NB4 (cell line): Measurements from ENCODE around the gene LYSMD1.
A peak's percentile ranks its signal among the peaks of the same experiment; 100 is the strongest.

Source experiments
- DNase-seq: peaks from one replicate; pipeline ENCODE4 v3.0.0; 2010; ENCODE audit warnings: low read depth
- H3K4me3 ChIP-seq: one replicate; pipeline ENCODE4 v1.5.1; 2011; ENCODE audit warnings: mild to moderate bottlenecking, low read depth, low read length, moderate library complexity
- CTCF ChIP-seq: IDR thresholded peaks from one replicate; pipeline ENCODE4 v1.5.1; 2012; ENCODE audit warnings: low read depth, low read length
- MYC ChIP-seq: IDR thresholded peaks from 2 replicates; pipeline ENCODE4 v1.6.1; 2011; ENCODE audit warnings: low read depth, low read length
- POLR2A ChIP-seq: IDR thresholded peaks from 2 replicates; pipeline ENCODE4 v1.6.1; 2011; ENCODE audit warnings: mild to moderate bottlenecking; ENCODE audit not compliant: insufficient read length; ENCODE audit errors: extremely low read depth
- TF ChIP-seq, protein P1 (sequence below): IDR thresholded peaks from 2 replicates; pipeline ENCODE4 v1.6.1; 2011; ENCODE audit warnings: low read depth, low read length

Gene LYSMD1

DNA sequence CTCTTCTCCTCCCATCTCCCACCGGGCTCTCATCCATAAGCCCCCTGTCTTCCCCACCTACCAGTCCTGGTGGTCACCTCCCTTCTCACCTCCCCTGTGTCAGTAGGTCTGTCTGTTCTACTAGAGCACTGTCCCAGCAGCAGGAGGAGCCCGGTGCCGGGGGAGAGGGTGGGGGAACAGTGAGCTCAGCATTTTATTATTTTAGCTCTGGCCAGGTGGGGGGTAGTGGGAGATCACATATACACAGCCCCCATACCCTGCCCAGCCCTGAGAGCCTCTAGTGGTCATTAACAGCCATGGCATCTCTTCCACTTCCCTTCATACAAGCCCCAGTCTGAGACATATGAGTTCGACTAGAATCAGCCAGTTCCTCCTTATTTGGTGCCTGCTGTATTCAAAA, 10.2 kb upstream of the LYSMD1 start, which contains the start of gene TMOD4:
TMOD4 (minus strand) TSS at position 119 of the 400 bp plus-strand sequence. CDS start 1,106 bp downstream, outside the sequence.
- TF ChIP-seq, protein P1, sequence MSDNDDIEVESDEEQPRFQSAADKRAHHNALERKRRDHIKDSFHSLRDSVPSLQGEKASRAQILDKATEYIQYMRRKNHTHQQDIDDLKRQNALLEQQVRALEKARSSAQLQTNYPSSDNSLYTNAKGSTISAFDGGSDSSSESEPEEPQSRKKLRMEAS: no peak
- no peak for TF ChIP-seq POLR2A
- peak; percentile 56 for TF ChIP-seq CTCF
- peak; percentile 49 for DNase-seq
- no peak within 1 kb of the TSS for H3K4me3 ChIP-seq

GRCh38 chr1:151175041-151175741, 9.5 kb upstream of the LYSMD1 start:
- no peak overlapping the region for H3K4me3 ChIP-seq
- DNase-seq: no peak
- TF ChIP-seq CTCF (no peak), POLR2A (no peak), MYC (no peak)
- TF ChIP-seq, protein P1: no peak

DNA sequence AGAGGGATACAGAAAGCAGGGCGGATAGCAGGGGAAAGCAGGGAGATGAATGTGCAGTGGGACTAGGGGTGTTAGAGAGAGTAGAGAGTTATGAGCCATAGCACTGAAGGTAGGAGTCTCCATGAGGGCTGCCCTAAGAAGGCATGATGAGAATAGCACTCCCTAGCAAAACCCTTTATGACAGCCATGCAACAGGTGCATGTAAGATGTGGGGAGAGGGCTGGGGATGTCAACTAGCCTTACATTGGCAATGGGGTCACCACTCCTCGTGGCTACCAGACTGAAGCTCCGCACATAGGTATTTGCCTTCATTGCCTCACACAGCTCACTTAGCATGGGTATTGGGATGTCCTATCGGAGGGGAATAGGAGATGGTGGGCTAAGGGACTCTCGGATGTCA, 5.5 kb upstream of the LYSMD1 start:
- no peak for DNase-seq
- TF ChIP-seq POLR2A: no peak
- TF ChIP-seq, protein P1: no peak
- TF ChIP-seq MYC: no peak
- TF ChIP-seq CTCF: no peak
- no peak overlapping the region for H3K4me3 ChIP-seq

- DNase-seq: no peak
- H3K4me3 ChIP-seq: peak overlapping the region; percentile 100
- TF ChIP-seq CTCF (no peak), POLR2A (no peak), MYC (no peak)
- TF ChIP-seq, protein P1: no peak
Measured at GRCh38 chr1:151167116-151167515, 1.4 kb upstream of the LYSMD1 start.

- H3K4me3 ChIP-seq: peak overlapping the region; percentile 100
- peak; percentile 67 for DNase-seq
- TF ChIP-seq POLR2A (no peak), CTCF (no peak), MYC (no peak)
- TF ChIP-seq, protein P1: no peak
Measured at GRCh38 chr1:151166505-151166956, 829 bp upstream of the LYSMD1 start.

DNA sequence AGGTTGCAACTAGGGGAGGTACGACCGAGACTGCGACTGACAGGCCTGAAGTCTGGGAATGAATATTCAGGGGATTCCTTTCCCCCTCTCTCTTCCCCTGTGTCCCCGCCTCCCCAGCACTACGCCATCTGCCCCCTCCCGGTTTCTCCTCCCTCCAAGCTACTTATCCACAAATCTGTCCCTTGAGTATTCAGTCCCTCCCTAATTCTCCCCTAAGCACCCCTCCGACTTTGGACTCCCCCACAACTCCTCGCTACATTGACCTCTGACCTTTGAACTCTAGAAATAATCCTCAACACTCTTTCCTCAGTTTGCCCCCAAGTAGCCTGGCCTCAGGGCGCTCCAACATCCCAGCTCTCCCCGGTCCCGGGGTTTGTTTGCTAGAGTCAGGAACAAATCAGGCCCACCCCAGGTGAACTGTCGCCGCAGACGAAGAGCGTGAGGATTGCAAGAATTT, 393 bp downstream of the LYSMD1 start:
- peak; percentile 58 for DNase-seq
- H3K4me3 ChIP-seq: peak overlapping the region; percentile 100
- TF ChIP-seq MYC: 0 out of 2 replicates have a peak, but pooled peaks have one; percentile 0
- TF ChIP-seq, protein P1: no peak
- TF ChIP-seq CTCF: no peak
